Neural cell (in vitro differentiated cells): ENCODE data around the gene SECISBP2L. TPM values are rescaled to one million over a fixed set of nuclear protein-coding genes. Genes with fewer than 3 reads are reported as not detected.

ENCODE experiments used
- H2AFZ ChIP-seq: fragments of 200-600, 300-800 bp; sonication (generic), shearing (Covaris generic); 2 replicates; pipeline ENCODE4 v1.6.0; 2014; ENCODE audit warnings: low read depth, mild to moderate bottlenecking, antibody characterized with exemption, low read length, moderate library complexity
- H3F3A ChIP-seq: fragments of 200-600 bp; shearing (Covaris generic); 2 replicates; pipeline ENCODE4 v1.6.1; 2016; ENCODE audit warnings: mild to moderate bottlenecking, moderate library complexity, mixed read lengths, antibody characterized with exemption, low read length; ENCODE audit not compliant: insufficient read depth, poor library complexity, severe bottlenecking
- H3K27ac ChIP-seq: fragments of 200-600, 300-800 bp; sonication (generic), shearing (Covaris generic); 2 replicates; pipeline ENCODE4 v1.5.1; 2014; ENCODE audit warnings: mild to moderate bottlenecking, low read length, moderate library complexity
- H3K27me3 ChIP-seq: fragments of 300-800, 200-600 bp; sonication (generic), shearing (Covaris generic); 2 replicates; pipeline ENCODE4 v1.6.0; 2014; ENCODE audit warnings: mild to moderate bottlenecking, low read depth, low read length, moderate library complexity; ENCODE audit not compliant: insufficient read depth
- H3K36me3 ChIP-seq: fragments of 300-800, 200-600 bp; sonication (generic), shearing (Covaris generic); 2 replicates; pipeline ENCODE4 v1.5.1; 2014; ENCODE audit warnings: mild to moderate bottlenecking, antibody characterized with exemption, low read length, moderate library complexity; ENCODE audit not compliant: insufficient read depth
- H3K4me2 ChIP-seq: fragments of 300-800, 200-600 bp; sonication (generic), shearing (Covaris generic); 2 replicates; pipeline ENCODE4 v1.6.0; 2014; ENCODE audit warnings: mild to moderate bottlenecking, low read length
- H3K4me3 ChIP-seq: fragments of 300-800, 200-600 bp; sonication (generic), shearing (Covaris generic); 2 replicates; pipeline ENCODE4 v1.5.1; 2014; ENCODE audit warnings: mild to moderate bottlenecking, low read length, moderate library complexity
- H3K79me2 ChIP-seq: fragments of 200-600 bp; shearing (Covaris generic); replicated peaks from 2 replicates; pipeline ENCODE4 v1.6.0; 2014; ENCODE audit warnings: mild to moderate bottlenecking, low read length, moderate library complexity; ENCODE audit not compliant: insufficient read depth
- H3K9ac ChIP-seq: fragments of 300-800, 200-600 bp; sonication (generic), shearing (Covaris generic); 2 replicates; pipeline ENCODE4 v1.6.1; 2016; ENCODE audit warnings: mild to moderate bottlenecking, low read length, mixed read lengths
- H3K9me2 ChIP-seq: fragments of 200-600 bp; shearing (Covaris generic); 2 replicates; pipeline ENCODE4 v1.6.1; 2016; ENCODE audit warnings: mild to moderate bottlenecking, low read length, mixed read lengths; ENCODE audit not compliant: insufficient read depth
- H3K9me3 ChIP-seq: fragments of 200-600, 300-800 bp; sonication (generic), shearing (Covaris generic); 2 replicates; pipeline ENCODE4 v1.6.1; 2016; ENCODE audit warnings: mild to moderate bottlenecking, mixed run types, low read length, moderate library complexity, mixed read lengths
- H4K20me1 ChIP-seq: fragments of 200-600 bp; shearing (Covaris generic); 2 replicates; pipeline ENCODE4 v1.6.1; 2016; ENCODE audit warnings: mild to moderate bottlenecking, mixed run types; ENCODE audit not compliant: insufficient read depth
- EP300 ChIP-seq: fragments of 450-650 bp; conservative IDR thresholded peaks from 2 replicates; pipeline ENCODE4 v1.6.1; 2014; ENCODE audit warnings: antibody characterized with exemption, mild to moderate bottlenecking, moderate library complexity; ENCODE audit not compliant: poor library complexity, severe bottlenecking
- EZH2 ChIP-seq: fragments of 200-600, 300-800 bp; shearing (Covaris generic), sonication (generic); IDR thresholded peaks from 2 replicates; pipeline ENCODE4 v1.6.1; 2014; ENCODE audit warnings: antibody characterized with exemption, low read length, borderline replicate concordance, mild to moderate bottlenecking; ENCODE audit not compliant: insufficient read depth, poor library complexity, severe bottlenecking
- MXI1 ChIP-seq: fragments of 450-650 bp; conservative IDR thresholded peaks from 2 replicates; pipeline ENCODE4 v1.6.1; 2014; ENCODE audit warnings: antibody characterized with exemption, mild to moderate bottlenecking; ENCODE audit not compliant: poor library complexity, severe bottlenecking
- POLR2AphosphoS5 ChIP-seq: IDR thresholded peaks from 2 replicates; pipeline ENCODE4 v1.6.1; 2012
- RAD21 ChIP-seq: fragments of 450-650 bp; conservative IDR thresholded peaks from 2 replicates; pipeline ENCODE4 v1.6.1; 2014; ENCODE audit warnings: antibody characterized with exemption, mild to moderate bottlenecking, moderate library complexity
- SMC3 ChIP-seq: fragments of 450-650 bp; conservative IDR thresholded peaks from 2 replicates; pipeline ENCODE4 v1.6.1; 2014; ENCODE audit warnings: antibody characterized with exemption, mild to moderate bottlenecking, moderate library complexity; ENCODE audit not compliant: poor library complexity
- TAF1 ChIP-seq: IDR thresholded peaks from 2 replicates; pipeline ENCODE4 v1.6.1; 2012; ENCODE audit warnings: low read depth
- polyA plus RNA-seq: library from polyadenylated mRNA; depleted of rRNA; stranded (reverse); fragments of >200 nt; gene quantifications from 2 replicates; pipeline ENCODE4 v1.2.3, GENCODE V29; 2014
- TF ChIP-seq, protein P1 (sequence below): IDR thresholded peaks from 2 replicates; pipeline ENCODE4 v1.6.1; 2012; ENCODE audit warnings: borderline replicate concordance
- TF ChIP-seq, protein P2 (sequence below): fragments of 450-650 bp; IDR thresholded peaks from 2 replicates; pipeline ENCODE4 v1.5.1; 2014; ENCODE audit warnings: antibody characterized with exemption, mild to moderate bottlenecking, moderate library complexity; ENCODE audit not compliant: poor library complexity, severe bottlenecking

SECISBP2L gene
- polyA plus RNA-seq, 1 donor from 2014 or later, result 45.9 TPM

DNA sequence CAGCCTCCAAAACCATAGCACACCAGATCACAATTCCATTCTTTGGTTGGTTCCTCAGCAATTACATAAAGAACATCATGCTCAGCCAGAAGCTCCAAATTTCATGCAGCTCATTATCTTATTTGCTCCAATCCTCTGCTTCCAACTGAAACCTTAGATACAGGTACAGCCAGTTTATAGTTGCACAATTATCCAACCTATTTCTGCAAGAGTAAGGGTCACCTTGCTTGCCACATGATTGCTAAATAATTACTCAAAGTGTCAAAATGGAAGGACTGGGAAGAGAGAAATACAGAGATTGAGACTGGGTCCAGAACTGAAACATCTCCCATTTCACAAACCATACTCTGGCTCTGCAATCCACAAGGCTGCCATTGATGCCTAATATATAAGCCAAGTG lies 59.1 kb downstream of the SECISBP2L start:
- Histone ChIP-seq H4K20me1 (no peaks in the 10 kb centered on the region), H3K79me2 (no peaks in the 10 kb centered on the region), H3K4me3 (no peak overlapping the region), H3K9me2 (no peaks in the 10 kb centered on the region), H3K9ac (no peak overlapping the region), H2AFZ (no peak overlapping the region), H3F3A (no peaks in the 10 kb centered on the region), H3K27ac (peak overlapping the region; percentile 1), H3K9me3 (no peaks in the 10 kb centered on the region), H3K36me3 (peaks cover 14% of the 10 kb centered on the region), H3K4me2 (no peak overlapping the region), H3K27me3 (no peaks in the 10 kb centered on the region)
- no peak for TF ChIP-seq POLR2AphosphoS5
- TF ChIP-seq, protein P1, sequence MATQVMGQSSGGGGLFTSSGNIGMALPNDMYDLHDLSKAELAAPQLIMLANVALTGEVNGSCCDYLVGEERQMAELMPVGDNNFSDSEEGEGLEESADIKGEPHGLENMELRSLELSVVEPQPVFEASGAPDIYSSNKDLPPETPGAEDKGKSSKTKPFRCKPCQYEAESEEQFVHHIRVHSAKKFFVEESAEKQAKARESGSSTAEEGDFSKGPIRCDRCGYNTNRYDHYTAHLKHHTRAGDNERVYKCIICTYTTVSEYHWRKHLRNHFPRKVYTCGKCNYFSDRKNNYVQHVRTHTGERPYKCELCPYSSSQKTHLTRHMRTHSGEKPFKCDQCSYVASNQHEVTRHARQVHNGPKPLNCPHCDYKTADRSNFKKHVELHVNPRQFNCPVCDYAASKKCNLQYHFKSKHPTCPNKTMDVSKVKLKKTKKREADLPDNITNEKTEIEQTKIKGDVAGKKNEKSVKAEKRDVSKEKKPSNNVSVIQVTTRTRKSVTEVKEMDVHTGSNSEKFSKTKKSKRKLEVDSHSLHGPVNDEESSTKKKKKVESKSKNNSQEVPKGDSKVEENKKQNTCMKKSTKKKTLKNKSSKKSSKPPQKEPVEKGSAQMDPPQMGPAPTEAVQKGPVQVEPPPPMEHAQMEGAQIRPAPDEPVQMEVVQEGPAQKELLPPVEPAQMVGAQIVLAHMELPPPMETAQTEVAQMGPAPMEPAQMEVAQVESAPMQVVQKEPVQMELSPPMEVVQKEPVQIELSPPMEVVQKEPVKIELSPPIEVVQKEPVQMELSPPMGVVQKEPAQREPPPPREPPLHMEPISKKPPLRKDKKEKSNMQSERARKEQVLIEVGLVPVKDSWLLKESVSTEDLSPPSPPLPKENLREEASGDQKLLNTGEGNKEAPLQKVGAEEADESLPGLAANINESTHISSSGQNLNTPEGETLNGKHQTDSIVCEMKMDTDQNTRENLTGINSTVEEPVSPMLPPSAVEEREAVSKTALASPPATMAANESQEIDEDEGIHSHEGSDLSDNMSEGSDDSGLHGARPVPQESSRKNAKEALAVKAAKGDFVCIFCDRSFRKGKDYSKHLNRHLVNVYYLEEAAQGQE, result no peak
- TF ChIP-seq MXI1, result no peak
- TF ChIP-seq SMC3, result no peak
- TF ChIP-seq TAF1, result no peak
- no peak for TF ChIP-seq EZH2
- TF ChIP-seq RAD21, result no peak
- no peak for TF ChIP-seq EP300
- TF ChIP-seq, protein P2, sequence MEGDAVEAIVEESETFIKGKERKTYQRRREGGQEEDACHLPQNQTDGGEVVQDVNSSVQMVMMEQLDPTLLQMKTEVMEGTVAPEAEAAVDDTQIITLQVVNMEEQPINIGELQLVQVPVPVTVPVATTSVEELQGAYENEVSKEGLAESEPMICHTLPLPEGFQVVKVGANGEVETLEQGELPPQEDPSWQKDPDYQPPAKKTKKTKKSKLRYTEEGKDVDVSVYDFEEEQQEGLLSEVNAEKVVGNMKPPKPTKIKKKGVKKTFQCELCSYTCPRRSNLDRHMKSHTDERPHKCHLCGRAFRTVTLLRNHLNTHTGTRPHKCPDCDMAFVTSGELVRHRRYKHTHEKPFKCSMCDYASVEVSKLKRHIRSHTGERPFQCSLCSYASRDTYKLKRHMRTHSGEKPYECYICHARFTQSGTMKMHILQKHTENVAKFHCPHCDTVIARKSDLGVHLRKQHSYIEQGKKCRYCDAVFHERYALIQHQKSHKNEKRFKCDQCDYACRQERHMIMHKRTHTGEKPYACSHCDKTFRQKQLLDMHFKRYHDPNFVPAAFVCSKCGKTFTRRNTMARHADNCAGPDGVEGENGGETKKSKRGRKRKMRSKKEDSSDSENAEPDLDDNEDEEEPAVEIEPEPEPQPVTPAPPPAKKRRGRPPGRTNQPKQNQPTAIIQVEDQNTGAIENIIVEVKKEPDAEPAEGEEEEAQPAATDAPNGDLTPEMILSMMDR, result no peak

DNA sequence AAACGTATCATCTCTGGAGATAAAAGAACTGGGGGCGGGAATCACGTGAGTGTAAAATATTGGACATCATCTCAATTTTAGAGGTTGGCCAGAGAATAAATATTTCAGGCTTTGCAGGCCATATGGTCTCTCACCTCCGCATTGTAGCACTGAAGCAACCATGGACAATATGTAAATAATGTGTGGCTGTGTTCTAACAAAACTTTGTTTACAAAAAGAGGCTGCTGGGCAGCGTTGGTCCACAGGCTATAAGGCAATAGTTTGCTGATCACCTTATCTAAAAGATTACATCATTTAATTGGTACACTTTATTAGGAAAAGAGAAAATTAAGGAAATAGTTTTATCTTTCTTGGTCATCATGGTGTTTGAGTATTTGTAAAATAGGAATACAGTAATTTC lies 60.0 kb downstream of the SECISBP2L start:
- Histone ChIP-seq H3K9me2 (no peaks in the 10 kb centered on the region), H2AFZ (no peak overlapping the region), H3K27ac (no peak overlapping the region), H4K20me1 (no peaks in the 10 kb centered on the region), H3F3A (no peaks in the 10 kb centered on the region), H3K4me3 (no peak overlapping the region), H3K36me3 (peaks cover 7% of the 10 kb centered on the region), H3K9ac (no peak overlapping the region), H3K27me3 (no peaks in the 10 kb centered on the region), H3K9me3 (no peaks in the 10 kb centered on the region), H3K4me2 (no peak overlapping the region), H3K79me2 (no peaks in the 10 kb centered on the region)
- no peak for TF ChIP-seq SMC3
- TF ChIP-seq, protein P1, result no peak
- TF ChIP-seq MXI1, result no peak
- TF ChIP-seq, protein P2, result no peak
